ENCODE data around the gene COG5. TPM values are rescaled to one million over a fixed set of nuclear protein-coding genes. Genes with fewer than 3 reads are reported as not detected.

The COG5 gene
- polyA plus RNA-seq, 1 donor: 27.9 TPM

GRCh38 chr7:107463139-107464078 lies 100.3 kb downstream of the COG5 start:
- peak; percentile 9 for DNase-seq (ENCODE audit: low read depth)

GRCh38 chr7:107461938-107462533 lies 101.7 kb downstream of the COG5 start:
- DNase-seq (ENCODE audit: low read depth): no peak

GRCh38 chr7:107453388-107453787 lies 110.3 kb downstream of the COG5 start:
- DNase-seq (ENCODE audit: low read depth): no peak

- DNase-seq (ENCODE audit: low read depth): no peak
Observed at GRCh38 chr7:107450970-107451369, 112.8 kb downstream of the COG5 start.

- DNase-seq (ENCODE audit: low read depth): no peak
Observed at GRCh38 chr7:107446988-107447387, 116.7 kb downstream of the COG5 start.

GRCh38 chr7:107446531-107446930 lies 117.2 kb downstream of the COG5 start:
- DNase-seq (ENCODE audit: low read depth): no peak

GRCh38 chr7:107442678-107443077 lies 121.0 kb downstream of the COG5 start:
- DNase-seq (ENCODE audit: low read depth): no peak

- no peak for DNase-seq (ENCODE audit: low read depth)
Observed at GRCh38 chr7:107441581-107442422, 121.9 kb downstream of the COG5 start.

- DNase-seq (ENCODE audit: low read depth): no peak
Observed at GRCh38 chr7:107439025-107439424, 124.7 kb downstream of the COG5 start.

- DNase-seq (ENCODE audit: low read depth): no peak
Observed at GRCh38 chr7:107435749-107436148, 128.0 kb downstream of the COG5 start.

GRCh38 chr7:107432261-107432660 lies 131.5 kb downstream of the COG5 start:
- DNase-seq (ENCODE audit: low read depth): no peak

- DNase-seq (ENCODE audit: low read depth): no peak
Observed at GRCh38 chr7:107430057-107430456, 133.7 kb downstream of the COG5 start.

- DNase-seq (ENCODE audit: low read depth): no peak
Observed at GRCh38 chr7:107428642-107429041, 135.1 kb downstream of the COG5 start.

GRCh38 chr7:107427462-107427861 lies 136.3 kb downstream of the COG5 start:
- DNase-seq (ENCODE audit: low read depth): no peak

- no peak for DNase-seq (ENCODE audit: low read depth)
Observed at GRCh38 chr7:107414198-107414597, 149.5 kb downstream of the COG5 start.

GRCh38 chr7:107408349-107408748 lies 155.4 kb downstream of the COG5 start:
- DNase-seq (ENCODE audit: low read depth): no peak

- DNase-seq (ENCODE audit: low read depth): no peak
Observed at GRCh38 chr7:107405559-107405958, 158.2 kb downstream of the COG5 start.

GRCh38 chr7:107404740-107405537 lies 158.8 kb downstream of the COG5 start:
- DNase-seq (ENCODE audit: low read depth): no peak

- DNase-seq (ENCODE audit: low read depth): no peak
Observed at GRCh38 chr7:107398161-107398560, 165.6 kb downstream of the COG5 start.

- DNase-seq (ENCODE audit: low read depth): no peak
Observed at GRCh38 chr7:107396990-107397389, 166.7 kb downstream of the COG5 start.

- no peak for DNase-seq (ENCODE audit: low read depth)
Observed at GRCh38 chr7:107396081-107396480, 167.6 kb downstream of the COG5 start.

Measured in forelimb muscle (tissue), 1 donor.